Measurements from ENCODE around the gene SLC2A4RG.

SLC2A4RG gene

GRCh38 chr20:63732118-63733095 is 7.2 kb upstream of the SLC2A4RG start:
- Histone ChIP-seq H3K27me3 (ENCODE audit: control insufficient read depth in 1 of 2, insufficient read depth in 2 of 2, low read length in 2 of 2) (no peaks in the 10 kb centered on the region), H3K4me1 (ENCODE audit: control insufficient read depth, insufficient read depth, low read length) (no peaks in the 10 kb centered on the region), H3K4me3 (ENCODE audit: low read length in 2 of 2) (no peak overlapping the region), H3K9ac (ENCODE audit: low read length in 2 of 2) (no peak overlapping the region), H3K27ac (ENCODE audit: low read length) (no peak overlapping the region), H3K9me3 (ENCODE audit: control insufficient read depth in 2 of 2, low read length in 2 of 2) (no peaks in the 10 kb centered on the region), H3K36me3 (ENCODE audit: control insufficient read depth in 2 of 2, insufficient read depth in 2 of 2, low read length in 2 of 2) (peaks cover 9 to 17% of the 10 kb centered on the region in 2 donors)

- no peak overlapping the region for H3K27ac ChIP-seq (ENCODE audit: low read length)
- no peaks in the 10 kb centered on the region for H3K27me3 ChIP-seq (ENCODE audit: control insufficient read depth in 1 of 2, insufficient read depth in 2 of 2, low read length in 2 of 2)
- no peak overlapping the region for H3K9ac ChIP-seq (ENCODE audit: low read length in 2 of 2)
- H3K9me3 ChIP-seq (ENCODE audit: control insufficient read depth in 2 of 2, low read length in 2 of 2): no peaks in the 10 kb centered on the region
- H3K36me3 ChIP-seq (ENCODE audit: control insufficient read depth in 2 of 2, insufficient read depth in 2 of 2, low read length in 2 of 2): peaks cover 9 to 17% of the 10 kb centered on the region in 2 donors
- H3K4me3 ChIP-seq (ENCODE audit: low read length in 2 of 2): no peak overlapping the region
- peaks cover 1% of the 10 kb centered on the region for H3K4me1 ChIP-seq (ENCODE audit: control insufficient read depth, insufficient read depth, low read length)
Observed at GRCh38 chr20:63733117-63733516, 6.5 kb upstream of the SLC2A4RG start.

- H3K27me3 ChIP-seq (ENCODE audit: control insufficient read depth in 1 of 2, insufficient read depth in 2 of 2, low read length in 2 of 2): no peaks in the 10 kb centered on the region
- H3K9me3 ChIP-seq (ENCODE audit: control insufficient read depth in 2 of 2, low read length in 2 of 2): no peaks in the 10 kb centered on the region
- H3K4me1 ChIP-seq (ENCODE audit: control insufficient read depth, insufficient read depth, low read length): peaks cover 6% of the 10 kb centered on the region
- no peak overlapping the region for H3K9ac ChIP-seq (ENCODE audit: low read length in 2 of 2)
- no peak overlapping the region for H3K4me3 ChIP-seq (ENCODE audit: low read length in 2 of 2)
- peaks cover 9 to 17% of the 10 kb centered on the region in 2 donors for H3K36me3 ChIP-seq (ENCODE audit: control insufficient read depth in 2 of 2, insufficient read depth in 2 of 2, low read length in 2 of 2)
- H3K27ac ChIP-seq (ENCODE audit: low read length): no peak overlapping the region
Observed at GRCh38 chr20:63733579-63734081, 5.9 kb upstream of the SLC2A4RG start.

GRCh38 chr20:63734111-63734945 is 5.2 kb upstream of the SLC2A4RG start:
- H3K9me3 ChIP-seq (ENCODE audit: control insufficient read depth in 2 of 2, low read length in 2 of 2): no peaks in the 10 kb centered on the region
- H3K9ac ChIP-seq (ENCODE audit: low read length in 2 of 2): no peak overlapping the region
- peaks cover 13% of the 10 kb centered on the region for H3K4me1 ChIP-seq (ENCODE audit: control insufficient read depth, insufficient read depth, low read length)
- no peak overlapping the region for H3K27ac ChIP-seq (ENCODE audit: low read length)
- H3K27me3 ChIP-seq (ENCODE audit: control insufficient read depth in 1 of 2, insufficient read depth in 2 of 2, low read length in 2 of 2): no peaks in the 10 kb centered on the region
- H3K36me3 ChIP-seq (ENCODE audit: control insufficient read depth in 2 of 2, insufficient read depth in 2 of 2, low read length in 2 of 2): peaks cover 9 to 17% of the 10 kb centered on the region in 2 donors
- H3K4me3 ChIP-seq (ENCODE audit: low read length in 2 of 2): no peak overlapping the region

DNA sequence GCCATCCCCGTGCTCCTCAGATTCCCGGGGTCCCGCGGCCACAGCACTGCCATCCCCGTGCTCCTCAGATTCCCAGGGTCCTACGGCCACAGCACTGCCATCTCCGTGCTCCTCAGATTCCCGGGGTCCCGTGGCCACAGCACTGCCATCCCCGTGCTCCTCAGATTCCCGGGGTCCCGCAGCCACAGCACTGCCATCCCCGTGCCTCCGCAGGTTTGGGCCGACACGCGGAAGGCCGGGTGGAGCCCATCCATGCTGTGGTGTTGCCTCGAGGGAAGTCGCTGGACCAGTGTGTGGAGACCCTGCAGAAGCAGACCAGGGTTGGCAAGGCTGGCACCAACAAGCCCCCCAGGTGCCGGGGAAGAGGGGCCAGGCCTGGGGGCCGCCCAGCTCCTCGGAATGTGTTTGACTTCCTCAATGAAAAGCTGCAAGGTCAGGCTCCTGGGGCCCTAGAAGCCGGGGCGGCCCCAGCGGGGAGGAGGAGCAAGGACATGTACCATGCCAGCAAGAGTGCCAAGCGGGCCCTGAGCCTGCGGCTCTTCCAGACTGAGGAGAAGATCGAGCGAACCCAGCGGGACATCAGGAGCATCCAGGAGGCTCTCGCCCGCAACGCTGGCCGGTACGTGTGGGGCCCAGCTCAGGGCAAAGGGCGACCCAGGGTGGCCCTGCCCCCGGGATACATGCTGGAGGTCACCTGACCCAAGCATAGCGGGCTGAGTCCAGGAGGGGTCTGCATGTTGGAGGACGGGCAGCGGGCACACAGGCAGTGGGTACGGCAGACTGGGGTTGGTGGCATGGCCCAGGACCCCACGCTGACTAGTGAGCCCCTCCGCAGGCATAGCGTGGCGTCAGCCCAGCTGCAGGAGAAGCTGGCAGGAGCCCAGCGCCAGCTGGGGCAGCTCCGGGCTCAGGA is 4.4 kb upstream of the SLC2A4RG start:
- peaks cover 14% of the 10 kb centered on the region for H3K4me1 ChIP-seq (ENCODE audit: control insufficient read depth, insufficient read depth, low read length)
- H3K4me3 ChIP-seq (ENCODE audit: low read length in 2 of 2): no peak overlapping the region
- H3K27me3 ChIP-seq (ENCODE audit: control insufficient read depth in 1 of 2, insufficient read depth in 2 of 2, low read length in 2 of 2): no peaks in the 10 kb centered on the region
- H3K36me3 ChIP-seq (ENCODE audit: control insufficient read depth in 2 of 2, insufficient read depth in 2 of 2, low read length in 2 of 2): peaks cover 9 to 17% of the 10 kb centered on the region in 2 donors
- H3K9me3 ChIP-seq (ENCODE audit: control insufficient read depth in 2 of 2, low read length in 2 of 2): no peaks in the 10 kb centered on the region
- no peak overlapping the region for H3K27ac ChIP-seq (ENCODE audit: low read length)
- no peak overlapping the region for H3K9ac ChIP-seq (ENCODE audit: low read length in 2 of 2)

- peaks cover 9 to 15% of the 10 kb centered on the region in 2 donors for H3K36me3 ChIP-seq (ENCODE audit: control insufficient read depth in 2 of 2, insufficient read depth in 2 of 2, low read length in 2 of 2)
- H3K27ac ChIP-seq (ENCODE audit: low read length): no peak within 1 kb of the TSS
- no peak within 1 kb of the TSS for H3K4me3 ChIP-seq (ENCODE audit: low read length in 2 of 2)
- H3K9me3 ChIP-seq (ENCODE audit: control insufficient read depth in 2 of 2, low read length in 2 of 2): no peaks in the 10 kb centered on the region
- H3K9ac ChIP-seq (ENCODE audit: low read length in 2 of 2): no peak within 1 kb of the TSS
- H3K27me3 ChIP-seq (ENCODE audit: control insufficient read depth in 1 of 2, insufficient read depth in 2 of 2, low read length in 2 of 2): no peaks in the 10 kb centered on the region
- peaks cover 22% of the 10 kb centered on the region for H3K4me1 ChIP-seq (ENCODE audit: control insufficient read depth, insufficient read depth, low read length)
Observed at GRCh38 chr20:63735859-63736718, 3.5 kb upstream of the SLC2A4RG start, which contains the start of gene LIME1. Gene LIME1, plus strand, starts transcription at chr20:63736664. Its CDS starts 886 bp downstream, at chr20:63737550.

DNA sequence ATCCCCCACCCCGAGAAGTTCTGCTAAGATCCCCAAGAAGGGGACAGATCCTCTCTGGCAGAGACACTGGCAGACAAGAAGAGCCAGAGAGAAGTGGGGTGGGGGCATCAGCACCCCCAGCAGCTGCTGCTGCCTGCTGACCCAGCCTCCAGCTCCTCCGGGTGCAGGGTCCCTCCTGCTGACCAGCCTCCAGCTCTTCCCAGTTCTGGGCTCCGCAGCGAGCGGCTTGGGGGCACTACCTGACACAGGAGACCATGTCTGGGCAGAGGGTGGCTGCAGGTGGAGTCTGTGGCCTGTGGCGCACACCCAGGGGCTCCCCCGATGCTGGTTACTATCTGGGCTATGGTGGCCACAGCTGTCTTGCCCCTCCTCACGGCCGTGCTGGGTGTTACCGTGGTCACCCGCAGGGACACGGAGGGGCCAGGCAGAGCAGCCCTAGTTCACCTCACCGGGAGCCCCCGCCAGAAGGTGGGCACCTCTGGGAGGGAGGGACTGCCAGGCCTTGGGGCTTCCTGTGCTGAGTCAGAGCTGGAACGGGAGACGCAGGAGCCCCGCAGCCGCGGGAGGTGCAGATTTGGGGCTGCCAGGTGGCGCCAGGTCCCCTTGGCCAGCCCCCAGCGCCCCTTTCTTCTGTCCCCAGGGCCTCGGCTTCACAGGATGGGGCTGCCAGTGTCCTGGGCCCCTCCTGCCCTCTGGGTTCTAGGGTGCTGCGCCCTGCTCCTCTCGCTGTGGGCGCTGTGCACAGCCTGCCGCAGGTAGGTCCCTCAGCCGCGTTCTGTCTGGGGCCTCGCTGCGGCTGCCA is 2.5 kb upstream of the SLC2A4RG start:
- H3K4me3 ChIP-seq (ENCODE audit: low read length in 2 of 2): no peak overlapping the region
- no peak overlapping the region for H3K9ac ChIP-seq (ENCODE audit: low read length in 2 of 2)
- H3K27ac ChIP-seq (ENCODE audit: low read length): no peak overlapping the region
- H3K9me3 ChIP-seq (ENCODE audit: control insufficient read depth in 2 of 2, low read length in 2 of 2): no peaks in the 10 kb centered on the region
- H3K27me3 ChIP-seq (ENCODE audit: control insufficient read depth in 1 of 2, insufficient read depth in 2 of 2, low read length in 2 of 2): no peaks in the 10 kb centered on the region
- H3K4me1 ChIP-seq (ENCODE audit: control insufficient read depth, insufficient read depth, low read length): peaks cover 32% of the 10 kb centered on the region
- peaks cover 9 to 14% of the 10 kb centered on the region in 2 donors for H3K36me3 ChIP-seq (ENCODE audit: control insufficient read depth in 2 of 2, insufficient read depth in 2 of 2, low read length in 2 of 2)

DNA sequence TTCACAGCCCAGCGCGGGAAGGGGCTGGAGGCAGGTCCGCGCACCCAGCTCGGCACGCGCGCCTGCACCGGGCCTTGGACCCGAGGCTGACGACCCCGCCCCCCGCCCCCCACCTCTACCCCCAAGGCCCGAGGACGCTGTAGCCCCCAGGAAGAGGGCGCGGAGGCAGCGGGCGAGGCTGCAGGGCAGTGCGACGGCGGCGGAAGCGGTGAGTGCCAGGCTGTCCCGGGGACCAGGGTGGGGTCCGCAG is 2.0 kb upstream of the SLC2A4RG start:
- H3K4me1 ChIP-seq (ENCODE audit: control insufficient read depth, insufficient read depth, low read length): peaks cover 34% of the 10 kb centered on the region
- peaks cover 9 to 14% of the 10 kb centered on the region in 2 donors for H3K36me3 ChIP-seq (ENCODE audit: control insufficient read depth in 2 of 2, insufficient read depth in 2 of 2, low read length in 2 of 2)
- H3K9ac ChIP-seq (ENCODE audit: low read length in 2 of 2): no peak overlapping the region
- H3K9me3 ChIP-seq (ENCODE audit: control insufficient read depth in 2 of 2, low read length in 2 of 2): no peaks in the 10 kb centered on the region
- peak overlapping the region in 1 of 2 donors; percentile 22 for H3K4me3 ChIP-seq (ENCODE audit: low read length in 2 of 2)
- H3K27ac ChIP-seq (ENCODE audit: low read length): no peak overlapping the region
- no peaks in the 10 kb centered on the region for H3K27me3 ChIP-seq (ENCODE audit: control insufficient read depth in 1 of 2, insufficient read depth in 2 of 2, low read length in 2 of 2)
